NT2/D1 (cell line): ENCODE measurements around the gene GALNT9.

ENCODE experiments used
- YY1 ChIP-seq: IDR thresholded peaks from 2 replicates; pipeline ENCODE4 v1.6.1; 2011; ENCODE audit not compliant: insufficient read length, insufficient read depth
- ZNF274 ChIP-seq: IDR thresholded peaks from 2 replicates; pipeline ENCODE4 v1.6.1; 2011; ENCODE audit warnings: mild to moderate bottlenecking, low read depth, low read length

- TF ChIP-seq YY1: no peak
- no peak for TF ChIP-seq ZNF274
Measured at GRCh38 chr12:132170094-132170636, 159.2 kb downstream of the GALNT9 start.
